ENCODE data around the gene EEIG2.
A peak's percentile ranks its signal among the peaks of the same experiment; 100 is the strongest.

The EEIG2 gene

DNA sequence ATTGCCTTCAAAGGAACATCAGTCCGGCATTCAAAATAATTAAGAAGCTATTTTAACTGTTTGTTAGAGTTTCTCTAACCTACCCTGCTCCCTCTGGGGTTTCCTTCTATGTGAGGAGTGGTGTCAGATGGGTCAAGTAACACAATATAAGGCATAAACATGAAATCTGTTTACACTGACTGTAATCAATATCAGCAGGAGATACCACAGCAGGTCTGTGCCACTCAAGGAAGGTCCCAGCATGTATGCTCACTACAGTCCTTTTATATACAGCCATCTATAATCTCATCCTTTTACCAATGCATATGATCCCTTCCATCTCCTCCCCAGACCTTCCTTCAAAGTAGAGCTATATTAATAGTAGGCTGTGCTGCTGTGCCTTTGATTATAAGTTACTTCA is 25.4 kb downstream of the EEIG2 start:
- DNase-seq, result no peak

DNA sequence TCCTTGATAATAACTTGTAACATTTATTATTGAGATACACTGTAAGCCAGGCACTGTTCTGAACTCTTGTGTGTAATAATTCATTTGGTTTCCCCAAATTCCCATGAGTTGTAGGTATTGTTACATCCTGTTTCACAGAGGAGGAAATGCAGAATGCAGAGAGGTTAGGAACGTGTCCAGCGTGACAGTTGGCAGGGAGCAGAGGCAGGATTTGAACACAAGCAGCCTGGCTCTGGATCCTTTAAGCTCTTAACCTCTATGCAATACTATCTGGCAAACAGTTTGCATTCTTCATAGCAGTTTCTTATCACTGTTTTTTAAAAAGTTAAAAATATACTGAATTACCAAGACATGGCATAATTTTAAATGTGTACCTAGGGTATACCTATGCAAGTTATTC is 30.5 kb downstream of the EEIG2 start:
- no peak for DNase-seq

DNA sequence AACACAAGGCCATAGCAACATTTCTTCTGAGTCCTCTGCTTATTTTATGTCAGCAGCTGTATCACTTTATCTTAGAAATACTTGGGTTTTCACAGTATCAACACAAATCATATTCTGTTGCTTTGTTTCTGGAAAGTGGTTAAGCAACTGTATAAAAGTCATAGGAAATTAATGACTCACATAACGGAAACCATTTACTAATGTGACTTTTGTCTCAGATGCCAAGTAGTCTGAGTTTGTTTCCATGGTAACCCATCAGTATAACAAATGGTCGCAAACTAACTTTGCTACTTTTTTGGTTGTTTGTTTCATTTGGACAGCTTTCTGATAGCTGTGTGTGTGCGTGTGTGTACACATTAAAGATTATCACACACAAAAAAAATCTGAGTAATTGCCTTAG is 31.1 kb downstream of the EEIG2 start:
- no peak for DNase-seq

DNA sequence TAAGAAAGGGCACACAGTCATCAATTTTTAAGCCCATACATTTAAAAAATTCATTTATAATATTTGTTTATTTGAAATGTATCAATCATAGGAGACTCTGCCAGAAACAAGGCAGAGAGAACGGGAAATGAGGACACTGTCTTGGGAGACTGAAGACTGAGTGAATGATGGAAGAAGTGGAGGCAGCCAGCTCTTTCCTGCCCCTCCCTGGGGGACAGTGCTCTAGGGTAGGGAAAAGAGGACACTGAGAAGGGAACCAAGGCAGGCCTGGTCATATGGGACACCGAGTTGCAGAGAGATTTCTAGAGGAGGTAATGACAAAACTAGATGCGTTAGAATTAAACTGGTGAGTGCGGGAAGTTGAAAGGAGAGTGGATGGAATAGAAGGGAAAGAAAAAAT is 31.6 kb downstream of the EEIG2 start:
- DNase-seq, result no peak

DNA sequence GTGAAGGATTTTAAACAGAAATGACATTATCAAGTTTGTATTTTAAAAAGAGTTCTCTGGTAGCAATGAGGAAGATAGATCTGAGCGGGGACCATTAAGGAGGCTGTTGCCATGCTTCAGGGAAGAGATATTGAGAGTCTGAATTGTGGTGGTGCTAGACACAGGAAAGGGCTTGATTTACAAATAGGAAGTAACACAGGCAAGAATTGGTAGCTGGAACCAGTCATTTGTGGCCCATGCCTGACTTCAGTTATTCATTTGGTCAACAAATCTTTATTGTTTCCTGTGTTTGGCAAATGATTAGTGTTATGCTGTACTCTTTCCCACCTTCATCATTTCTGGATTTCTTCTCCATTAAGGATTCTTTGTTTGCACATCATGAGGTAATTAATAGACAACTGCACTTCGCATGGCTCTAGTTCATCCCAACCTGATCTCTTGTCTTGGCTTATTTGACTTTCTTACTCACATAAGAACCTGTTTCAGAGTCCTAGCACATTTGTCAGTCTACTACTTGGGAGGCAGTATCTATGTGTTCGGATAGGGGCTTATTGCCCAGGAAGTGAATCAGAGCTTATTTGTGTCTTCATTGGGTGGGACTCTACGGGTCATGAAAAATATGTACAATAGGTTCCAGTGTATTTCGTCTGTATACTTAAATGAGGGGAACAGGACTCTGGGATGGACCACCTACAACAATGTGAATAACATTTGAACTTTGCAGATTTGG is 32.3 kb downstream of the EEIG2 start:
- no peak for DNase-seq

DNA sequence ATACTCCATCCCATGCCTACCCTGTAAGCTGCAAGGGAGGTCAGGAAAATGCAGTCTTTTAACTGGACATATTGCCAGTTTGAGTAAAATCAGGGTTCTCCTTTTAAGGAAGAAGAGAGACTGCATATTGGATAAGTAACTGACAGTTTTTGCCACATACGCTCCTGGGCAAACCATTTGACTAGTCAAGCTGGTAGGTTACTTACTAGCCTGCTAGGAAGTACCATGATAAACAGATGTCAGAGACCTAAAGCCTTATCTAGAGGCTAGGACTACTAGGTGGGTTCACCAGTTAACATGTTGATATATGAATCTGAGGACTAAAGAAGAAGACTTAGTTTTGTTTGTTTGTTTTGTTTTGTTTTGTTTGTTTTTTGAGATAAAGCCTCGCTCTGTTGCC is 33.5 kb downstream of the EEIG2 start:
- no peak for DNase-seq

DNA sequence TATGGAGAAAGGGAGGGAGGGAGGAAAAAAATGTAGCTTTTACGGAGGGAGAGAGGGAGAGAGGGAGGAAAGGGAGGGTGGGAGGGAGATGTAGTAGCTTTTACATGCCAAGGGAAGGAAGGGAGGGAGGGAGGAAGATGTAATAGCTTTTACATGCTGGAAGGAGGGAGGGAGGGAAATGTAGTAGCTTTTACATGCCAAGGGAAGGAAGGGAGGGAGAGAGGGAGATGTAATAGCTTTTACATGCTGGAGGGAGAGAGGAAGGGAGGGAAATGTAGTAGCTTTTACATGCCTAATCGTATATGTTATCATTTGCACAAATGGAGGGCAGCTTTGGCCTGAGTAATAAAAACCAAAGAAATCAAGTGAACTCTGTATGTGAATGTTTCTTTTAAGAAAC is 35.6 kb downstream of the EEIG2 start:
- DNase-seq, result no peak

DNA sequence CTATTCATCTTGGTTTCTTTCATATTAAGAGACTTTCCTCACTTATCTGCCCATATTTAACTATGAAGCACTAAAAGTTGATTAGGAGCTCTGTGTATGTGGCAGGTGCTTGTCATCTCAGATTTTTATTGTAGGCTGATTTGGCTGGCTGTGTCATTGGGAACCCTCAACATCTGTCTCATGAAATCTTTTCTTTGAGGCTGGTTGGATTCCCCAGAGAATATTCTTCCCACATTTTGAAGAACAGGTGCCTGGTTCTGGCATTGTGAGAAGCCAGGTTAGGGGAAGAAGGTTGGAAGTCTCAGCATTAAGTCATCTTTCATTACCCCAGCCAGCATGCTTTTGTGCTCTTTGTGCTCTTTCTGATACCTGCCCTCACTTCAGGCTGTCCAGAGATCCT is 37.1 kb downstream of the EEIG2 start:
- DNase-seq, result no peak

DNA sequence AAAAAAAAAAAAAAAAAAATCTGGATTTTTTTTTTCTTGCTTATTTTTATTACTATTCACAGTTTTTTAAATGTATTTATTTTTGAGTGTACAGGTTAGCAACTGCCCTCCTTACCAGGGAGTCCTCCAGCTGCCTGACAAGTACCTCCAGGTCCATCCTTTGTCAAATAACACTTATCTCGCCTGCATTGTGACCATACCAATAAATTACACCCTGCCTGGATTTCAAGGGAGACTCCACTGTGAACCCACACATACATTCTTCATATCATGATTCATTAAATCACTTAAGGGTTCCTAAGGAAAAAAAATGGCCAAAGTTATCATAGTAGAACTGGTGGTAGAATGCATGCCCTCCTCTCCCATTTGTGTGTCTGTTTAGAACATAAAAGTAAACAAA is 38.4 kb downstream of the EEIG2 start:
- peak; percentile 28 for DNase-seq

DNA sequence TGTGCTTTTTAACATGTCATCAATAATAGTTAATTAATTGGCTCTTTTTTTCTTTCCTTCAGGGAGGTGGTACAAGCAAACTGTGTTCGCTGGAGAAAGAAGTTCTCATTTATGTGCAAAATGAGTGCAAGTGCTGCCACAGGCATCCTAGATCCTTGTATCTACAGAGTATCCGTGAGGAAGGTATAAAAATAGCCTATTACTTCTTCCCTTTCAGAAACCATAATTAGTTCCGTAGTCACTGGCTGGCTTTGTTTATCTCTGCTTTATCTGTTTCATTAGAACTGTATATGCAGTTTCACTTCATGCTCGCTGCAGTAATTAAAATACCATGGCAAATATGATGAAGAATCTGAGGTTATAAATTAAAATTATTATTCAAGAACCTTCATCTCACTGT is 40.6 kb downstream of the EEIG2 start:
- DNase-seq, result no peak

DNA sequence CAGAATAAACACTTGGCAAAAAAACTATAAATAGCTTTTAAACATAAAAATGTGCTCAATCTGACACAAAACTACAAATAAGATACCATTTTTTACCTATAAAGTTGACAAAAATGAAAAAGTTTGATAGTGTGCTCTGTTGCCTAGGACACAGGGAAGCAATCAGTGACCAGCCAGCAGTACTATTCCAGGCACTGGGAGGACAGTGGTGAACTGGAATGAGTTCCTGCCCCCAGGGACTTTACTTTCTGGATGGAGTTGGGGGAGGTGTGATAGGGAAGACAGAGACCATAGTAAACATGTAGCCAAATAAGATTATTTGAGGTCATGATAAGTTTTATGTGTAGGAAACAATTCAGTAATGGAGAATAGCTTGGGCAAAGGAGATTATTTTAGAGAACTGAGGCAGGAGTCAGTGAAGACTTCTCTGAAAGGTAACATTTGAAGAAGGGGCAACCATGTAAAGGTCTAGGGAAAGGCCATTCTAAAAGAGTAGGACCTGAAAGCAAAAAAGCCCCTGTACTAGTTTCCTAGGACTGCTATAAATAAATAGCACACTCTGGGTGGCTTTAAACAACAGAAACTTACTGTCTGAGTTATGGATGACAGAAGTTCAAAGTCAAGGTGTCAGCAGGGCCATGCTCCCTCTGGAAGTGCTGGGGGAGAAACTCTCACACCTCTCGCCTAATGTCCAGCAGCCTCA is 42.0 kb downstream of the EEIG2 start:
- no peak for DNase-seq

DNA sequence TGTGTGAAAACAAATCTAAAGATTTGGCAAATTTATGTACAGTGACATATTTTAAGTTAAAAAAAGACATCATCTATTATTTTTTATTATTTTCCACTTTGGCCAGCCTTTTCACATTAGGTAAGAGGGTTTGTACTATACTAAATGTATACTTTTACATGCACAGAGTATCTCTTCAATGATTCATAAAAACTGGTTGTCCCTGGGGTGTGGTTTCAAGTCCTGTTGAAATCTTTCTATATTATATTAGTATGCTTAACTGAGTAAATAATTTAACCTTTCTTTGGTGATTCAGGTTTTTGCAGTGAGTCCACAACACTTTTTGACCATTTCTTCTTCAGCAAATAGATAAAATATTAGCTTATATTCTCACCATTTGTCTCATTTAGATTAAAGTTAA is 45.7 kb downstream of the EEIG2 start:
- DNase-seq, result no peak

DNA sequence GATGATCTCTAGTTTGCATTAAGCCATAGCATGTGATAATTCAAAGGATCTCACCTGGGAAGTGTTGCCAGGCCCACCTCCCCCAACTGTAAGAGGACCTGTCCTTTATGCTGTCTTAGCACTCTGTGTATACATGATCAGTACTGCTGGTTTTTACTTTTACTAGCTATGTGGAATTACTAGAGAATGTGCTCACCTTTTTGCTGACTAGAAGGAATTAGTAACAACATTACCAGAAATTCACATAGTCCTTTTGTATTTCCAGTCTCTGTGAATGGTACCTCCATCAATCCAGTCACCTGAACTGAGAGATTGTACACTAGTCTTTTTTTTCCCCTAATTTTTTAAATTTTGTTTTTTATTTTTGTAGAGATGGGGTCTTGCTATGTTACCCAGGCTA is 46.6 kb downstream of the EEIG2 start:
- DNase-seq, result no peak

DNA sequence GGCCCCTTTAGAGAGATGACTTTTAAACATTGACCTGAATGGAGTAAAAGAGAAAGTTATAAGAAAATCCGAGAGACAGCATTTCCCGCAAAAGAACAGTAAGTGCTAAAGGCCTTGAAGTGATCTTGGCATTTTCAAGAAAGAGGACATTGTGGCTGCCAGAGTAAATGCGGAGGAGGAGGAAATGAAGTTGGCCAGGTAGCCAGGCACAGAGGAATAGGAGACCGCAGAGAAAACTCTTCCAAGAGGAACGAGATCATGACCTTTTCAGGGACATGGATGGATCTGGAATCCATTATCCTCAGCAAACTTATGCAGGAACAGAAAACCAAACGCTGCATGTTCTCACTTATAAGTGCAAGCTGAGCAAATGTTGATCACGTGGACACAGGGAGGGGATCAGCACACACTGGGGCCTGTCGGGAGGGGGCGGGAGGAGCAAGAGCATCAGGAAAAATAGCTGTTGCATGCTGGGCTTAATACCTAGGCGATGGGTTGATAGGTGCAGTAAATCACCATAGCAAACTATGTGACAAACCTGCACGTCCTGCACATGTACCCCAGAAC is 49.7 kb downstream of the EEIG2 start:
- DNase-seq, result peak; percentile 86

All from NCI-H510A treated with DMSO at 0.1 percent for 48 hours (cell line).